ENCODE data around the gene FAM174B. TPM values are rescaled to one million over a fixed set of nuclear protein-coding genes. Genes with fewer than 3 reads are reported as not detected.

Gene FAM174B
- total RNA-seq, 2 experiments from 2014 or later, result 1.8 to 3.3 TPM

DNA sequence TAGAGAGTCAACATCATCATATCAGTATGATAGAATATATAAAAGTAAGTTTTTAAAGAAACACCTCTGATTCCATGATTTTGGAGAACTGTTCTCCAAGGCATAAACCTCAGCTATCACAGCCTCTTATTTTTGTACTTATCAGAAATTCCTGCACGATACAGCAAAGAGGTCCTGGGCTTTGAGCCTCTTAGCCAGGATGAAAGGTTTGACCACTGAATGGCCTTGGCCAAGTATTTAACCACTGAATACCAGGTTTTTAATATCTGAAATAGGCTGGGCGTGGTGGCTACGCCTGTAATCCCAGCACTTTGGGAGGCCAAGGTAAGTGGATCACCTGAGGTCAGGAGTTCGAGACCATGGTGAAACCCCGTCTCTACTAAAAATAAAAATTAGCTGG lies 1.9 kb upstream of the FAM174B start:
- ATAC-seq, result no peak
- Mint-ChIP-seq H3K36me3 (peaks cover 3% of the 10 kb centered on the region), H3K27ac (no peak overlapping the region), H3K4me3 (no peak overlapping the region), H3K27me3 (peaks cover 59% of the 10 kb centered on the region), H3K9me3 (ENCODE audit: low read depth) (no peaks in the 10 kb centered on the region), H3K4me1 (peaks cover 5% of the 10 kb centered on the region)
- no peak for DNase-seq
- CTCF ChIA-PET, result no interaction called here

- peaks cover 5% of the 10 kb centered on the region for H3K4me1 Mint-ChIP-seq
- no peak for DNase-seq
- CTCF ChIA-PET, result interaction anchor here (1.0 kb wide), 1 partner anchor 134 kb away, joined by 3 read pairs; no protein-coding TSS in a partner anchor
- H3K9me3 Mint-ChIP-seq (ENCODE audit: low read depth), result no peaks in the 10 kb centered on the region
- H3K36me3 Mint-ChIP-seq, result peaks cover 3% of the 10 kb centered on the region
- peaks cover 64% of the 10 kb centered on the region for H3K27me3 Mint-ChIP-seq
- ATAC-seq, result no peak
- H3K4me3 Mint-ChIP-seq, result no peak overlapping the region
- no peak overlapping the region for H3K27ac Mint-ChIP-seq
Observed at GRCh38 chr15:92656089-92656488, 514 bp upstream of the FAM174B start.

DNA sequence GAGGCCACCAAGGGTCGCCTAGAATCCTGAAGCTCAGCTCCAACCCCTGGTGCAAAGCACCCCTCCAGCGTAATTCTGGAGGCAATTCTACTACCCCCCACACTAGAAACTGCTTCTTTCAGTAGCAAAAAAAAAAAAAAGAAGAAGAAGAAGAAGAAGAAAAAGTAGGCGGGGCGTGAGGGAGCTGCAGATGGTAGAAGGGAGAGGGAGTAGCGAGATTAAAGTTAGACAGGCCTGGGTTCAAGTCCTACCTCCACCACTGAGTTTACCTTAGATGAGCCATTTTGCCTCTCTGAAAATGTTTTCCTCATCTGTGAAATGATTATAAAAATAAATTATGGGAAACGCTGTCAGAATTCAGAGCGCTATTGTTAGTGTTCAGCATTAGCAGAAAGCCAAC lies 913 bp downstream of the FAM174B start:
- no peak overlapping the region for H3K27ac Mint-ChIP-seq
- no peak for DNase-seq
- H3K4me3 Mint-ChIP-seq, result no peak overlapping the region
- ATAC-seq, result no peak
- no peaks in the 10 kb centered on the region for H3K9me3 Mint-ChIP-seq (ENCODE audit: low read depth)
- peaks cover 3% of the 10 kb centered on the region for H3K36me3 Mint-ChIP-seq
- peaks cover 61% of the 10 kb centered on the region for H3K27me3 Mint-ChIP-seq
- peaks cover 5% of the 10 kb centered on the region for H3K4me1 Mint-ChIP-seq
- CTCF ChIA-PET, result no interaction called here

- Mint-ChIP-seq H3K36me3 (peaks cover 3% of the 10 kb centered on the region), H3K27ac (no peak overlapping the region), H3K4me1 (peaks cover 5% of the 10 kb centered on the region), H3K4me3 (no peak overlapping the region), H3K27me3 (peaks cover 60% of the 10 kb centered on the region), H3K9me3 (ENCODE audit: low read depth) (no peaks in the 10 kb centered on the region)
- ATAC-seq, result no peak
- CTCF ChIA-PET, result no interaction called here
- no peak for DNase-seq
Observed at GRCh38 chr15:92653836-92654539, 1.6 kb downstream of the FAM174B start.

GRCh38 chr15:92653366-92653765 lies 2.2 kb downstream of the FAM174B start:
- CTCF ChIA-PET, result no interaction called here
- DNase-seq (no peak), ATAC-seq (no peak)
- H3K27me3 Mint-ChIP-seq, result peaks cover 55% of the 10 kb centered on the region
- no peaks in the 10 kb centered on the region for H3K9me3 Mint-ChIP-seq (ENCODE audit: low read depth)
- H3K4me3 Mint-ChIP-seq, result no peak overlapping the region
- H3K36me3 Mint-ChIP-seq, result peaks cover 3% of the 10 kb centered on the region
- H3K27ac Mint-ChIP-seq, result no peak overlapping the region
- H3K4me1 Mint-ChIP-seq, result peaks cover 5% of the 10 kb centered on the region

GRCh38 chr15:92652576-92652966 lies 3.0 kb downstream of the FAM174B start:
- Mint-ChIP-seq H3K4me1 (peaks cover 5% of the 10 kb centered on the region), H3K27ac (no peak overlapping the region), H3K9me3 (ENCODE audit: low read depth) (no peaks in the 10 kb centered on the region), H3K4me3 (no peak overlapping the region), H3K27me3 (peaks cover 49% of the 10 kb centered on the region), H3K36me3 (peaks cover 3% of the 10 kb centered on the region)
- DNase-seq (no peak), ATAC-seq (no peak)
- CTCF ChIA-PET, result no interaction called here

DNA sequence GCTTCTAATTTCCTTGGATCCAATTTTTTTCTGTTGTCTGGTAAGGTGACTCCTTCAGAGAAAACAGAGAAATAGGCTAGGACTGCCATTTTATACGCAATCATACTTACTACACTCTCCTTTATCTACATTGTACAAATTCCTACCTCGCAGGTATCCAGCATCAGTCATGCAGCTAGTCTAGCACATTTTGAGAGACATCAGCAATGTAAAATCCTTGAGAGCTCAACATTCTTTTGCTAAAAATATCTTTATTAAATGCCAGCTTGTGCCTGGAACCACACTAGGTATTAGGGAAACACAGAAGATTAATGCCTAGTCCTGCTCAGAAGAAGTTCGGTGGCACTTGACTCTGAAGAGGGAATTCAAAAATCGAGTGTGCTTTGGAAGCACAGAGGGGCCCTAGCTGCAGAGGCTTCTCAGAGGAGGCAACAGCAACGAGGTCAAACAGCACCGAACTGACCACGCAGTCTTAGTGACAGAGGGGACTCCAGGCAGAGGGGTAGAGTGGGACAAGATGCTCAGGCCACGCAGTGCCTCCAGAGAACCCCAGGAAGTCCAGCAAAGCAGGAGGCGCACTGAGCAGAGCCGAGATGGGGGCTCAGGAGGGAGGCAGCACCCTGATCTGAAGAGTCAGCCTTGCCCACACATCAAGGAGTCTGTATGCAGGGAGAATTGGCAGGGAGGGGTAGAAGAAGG lies 3.5 kb downstream of the FAM174B start:
- Mint-ChIP-seq H3K4me1 (peaks cover 5% of the 10 kb centered on the region), H3K27ac (no peak overlapping the region), H3K9me3 (ENCODE audit: low read depth) (no peaks in the 10 kb centered on the region), H3K4me3 (no peak overlapping the region), H3K36me3 (peaks cover 3% of the 10 kb centered on the region), H3K27me3 (peaks cover 46% of the 10 kb centered on the region)
- ATAC-seq (no peak), DNase-seq (no peak)
- CTCF ChIA-PET, result no interaction called here

GRCh38 chr15:92650966-92651365 lies 4.6 kb downstream of the FAM174B start:
- CTCF ChIA-PET, result no interaction called here
- H3K27me3 Mint-ChIP-seq, result peaks cover 41% of the 10 kb centered on the region
- peaks cover 2% of the 10 kb centered on the region for H3K4me1 Mint-ChIP-seq
- ATAC-seq (no peak), DNase-seq (no peak)
- no peak overlapping the region for H3K27ac Mint-ChIP-seq
- no peaks in the 10 kb centered on the region for H3K9me3 Mint-ChIP-seq (ENCODE audit: low read depth)
- no peak overlapping the region for H3K4me3 Mint-ChIP-seq
- no peaks in the 10 kb centered on the region for H3K36me3 Mint-ChIP-seq

DNA sequence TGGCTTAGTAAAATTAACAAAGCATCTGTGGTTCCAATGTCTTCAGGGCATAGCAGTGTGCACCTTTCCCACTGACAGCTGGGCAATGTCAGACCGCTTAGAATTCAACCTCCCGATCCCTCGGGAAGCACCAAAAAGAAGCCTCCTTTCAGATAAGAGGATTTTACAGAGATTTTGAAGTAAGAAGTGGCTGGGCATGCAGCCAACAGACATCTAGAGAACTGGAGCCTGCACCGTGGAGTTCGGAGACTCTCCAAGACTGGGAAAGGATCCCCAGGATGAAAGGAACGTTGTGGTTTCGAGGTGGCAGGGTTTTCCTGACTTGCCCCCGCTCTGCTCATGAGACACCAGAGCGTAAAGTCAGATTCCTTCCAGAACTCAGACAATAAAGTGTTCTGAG lies 5.3 kb downstream of the FAM174B start:
- Mint-ChIP-seq H3K4me3 (no peak overlapping the region), H3K9me3 (ENCODE audit: low read depth) (no peaks in the 10 kb centered on the region), H3K4me1 (no peaks in the 10 kb centered on the region), H3K36me3 (no peaks in the 10 kb centered on the region), H3K27me3 (peaks cover 39% of the 10 kb centered on the region), H3K27ac (no peak overlapping the region)
- no peak for ATAC-seq
- DNase-seq, result no peak
- CTCF ChIA-PET, result no interaction called here

- Mint-ChIP-seq H3K9me3 (ENCODE audit: low read depth) (no peaks in the 10 kb centered on the region), H3K4me3 (no peak overlapping the region), H3K36me3 (no peaks in the 10 kb centered on the region), H3K27me3 (peaks cover 29% of the 10 kb centered on the region), H3K27ac (no peak overlapping the region), H3K4me1 (no peaks in the 10 kb centered on the region)
- CTCF ChIA-PET, result interaction anchor here (0.7 kb wide), 1 partner anchor 66 kb away, joined by 3 read pairs; no protein-coding TSS in a partner anchor
- DNase-seq, result no peak
- ATAC-seq, result no peak
Observed at GRCh38 chr15:92648190-92648875, 7.2 kb downstream of the FAM174B start.

GRCh38 chr15:92647467-92648163 lies 8.0 kb downstream of the FAM174B start:
- CTCF ChIA-PET, result no interaction called here

GRCh38 chr15:92646216-92646615 lies 9.4 kb downstream of the FAM174B start:
- no peak for ATAC-seq
- CTCF ChIA-PET, result no interaction called here
- no peaks in the 10 kb centered on the region for H3K9me3 Mint-ChIP-seq (ENCODE audit: low read depth)
- no peak overlapping the region for H3K4me3 Mint-ChIP-seq
- H3K36me3 Mint-ChIP-seq, result no peaks in the 10 kb centered on the region
- H3K27me3 Mint-ChIP-seq, result peaks cover 16% of the 10 kb centered on the region
- no peak overlapping the region for H3K27ac Mint-ChIP-seq
- no peak for DNase-seq
- no peaks in the 10 kb centered on the region for H3K4me1 Mint-ChIP-seq

More at GRCh38 chr15:92647467-92648163, 8.0 kb downstream of the FAM174B start:
- Mint-ChIP-seq H3K27ac (no peak overlapping the region), H3K27me3 (peaks cover 22% of the 10 kb centered on the region), H3K4me1 (no peaks in the 10 kb centered on the region), H3K4me3 (no peak overlapping the region), H3K36me3 (no peaks in the 10 kb centered on the region), H3K9me3 (ENCODE audit: low read depth) (no peaks in the 10 kb centered on the region)
- no peak for ATAC-seq
- no peak for DNase-seq

DNA sequence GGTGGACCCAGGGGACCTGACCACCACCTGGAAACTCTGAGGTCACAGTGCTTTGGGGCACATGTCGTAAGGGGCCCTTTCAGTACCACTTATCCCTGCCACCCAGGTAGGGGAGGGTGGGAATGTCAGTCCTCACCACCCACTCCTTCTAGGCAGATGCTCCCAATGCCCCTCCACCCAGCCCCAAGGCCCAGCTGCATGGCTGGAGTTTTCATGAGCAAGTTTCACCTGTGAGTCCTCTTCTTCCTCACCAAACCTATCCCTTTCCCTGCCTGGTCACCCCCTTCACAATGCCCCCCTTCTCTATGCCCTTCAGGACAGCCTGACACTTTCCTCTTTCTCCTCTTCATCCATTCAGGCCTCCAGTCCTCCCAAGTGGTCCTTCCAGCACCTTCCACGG lies 9.8 kb downstream of the FAM174B start:
- Mint-ChIP-seq H3K36me3 (no peaks in the 10 kb centered on the region), H3K27ac (no peak overlapping the region), H3K27me3 (peaks cover 13% of the 10 kb centered on the region), H3K9me3 (ENCODE audit: low read depth) (no peaks in the 10 kb centered on the region), H3K4me1 (no peaks in the 10 kb centered on the region), H3K4me3 (no peak overlapping the region)
- ATAC-seq (no peak), DNase-seq (no peak)
- CTCF ChIA-PET, result interaction anchor here (0.7 kb wide), 1 partner anchor 69 kb away, joined by 3 read pairs; no protein-coding TSS in a partner anchor

Data from activated CD8-positive, alpha-beta memory T cell treated with anti-CD3 and anti-CD28 coated beads, Interleukin-2, amount 10 ng/mL, durations not matched to agents 7 days and 5 days (primary cell).